ENCODE results near the gene ZNF536. TPM values are rescaled to one million over a fixed set of nuclear protein-coding genes. Genes with fewer than 3 reads are reported as not detected.

ZNF536 gene
- total and polyA plus RNA-seq, 10 of the 15 experiments (the other 5 are each of a cell fraction or from before 2014, with no cell fraction given), result not detected

- H3K9me3 ChIP-seq (replicated peaks; ENCODE audit: control insufficient read depth, insufficient read depth, low read length), result no peaks in the 10 kb centered on the region
- TF ChIP-seq CUX1 (IDR thresholded peaks at IDR 0.05; ENCODE audit: insufficient replicate concordance, low read depth, low read length), result no peak
- no peak for TF ChIP-seq MEF2B (IDR thresholded peaks at IDR 0.05; ENCODE audit: partially characterized antibody, poor library complexity, severe bottlenecking)
- TF ChIP-seq IRF4 (IDR thresholded peaks at IDR 0.05; ENCODE audit: low read depth, low read length), result no peak
- TF ChIP-seq ATF2 (IDR thresholded peaks at IDR 0.05; ENCODE audit: low read length), result no peak
- no peak for TF ChIP-seq ZNF592 (IDR thresholded peaks at IDR 0.05)
- no peak for TF ChIP-seq E2F8 (IDR thresholded peaks at IDR 0.05; ENCODE audit: low read depth, partially characterized antibody)
- no peak for TF ChIP-seq ZBTB33 (IDR thresholded peaks at IDR 0.05)
- no peak for TF ChIP-seq ZNF24 (IDR thresholded peaks at IDR 0.05)
Observed at GRCh38 chr19:30528919-30529318, 156.7 kb downstream of the ZNF536 start.

More at GRCh38 chr19:30528919-30529318, 156.7 kb downstream of the ZNF536 start:
- no peaks in the 10 kb centered on the region for H4K20me1 ChIP-seq (ENCODE audit: control insufficient read depth, insufficient read depth)
- ChIA-PET POLR2A (no interaction called here), SMC1A (ENCODE audit: uncharacterized antibody, unreplicated experiment) (no interaction called here), CTCF (no interaction called here), RAD21 (ENCODE audit: unreplicated experiment) (no interaction called here)
- no peaks in the 10 kb centered on the region for H3K36me3 ChIP-seq (ENCODE audit: control insufficient read depth in 2 of 2, insufficient read depth in 2 of 2, low read length in 1 of 2)
- no peak overlapping the region for H3K4me3 ChIP-seq
- in situ Hi-C loops (cut with MboI) (no loop called here), intact Hi-C loops (cut with micrococcal nuclease; ENCODE audit: unreplicated experiment) (no loop called here)
- no peak overlapping the region for H3K4me2 ChIP-seq (ENCODE audit: control insufficient read depth, insufficient read depth)
- ATAC-seq (no peak), DNase-seq (ENCODE audit: low read depth, low spot score) (no peak), FAIRE-seq (no peak)
- H3K4me1 ChIP-seq (ENCODE audit: control insufficient read depth, insufficient read depth, low read length), result no peaks in the 10 kb centered on the region
- no TSS peak for BruUV-seq (replicated peaks)
- no peak overlapping the region for H3K27ac ChIP-seq (ENCODE audit: control insufficient read depth, insufficient read depth)
- no peaks in the 10 kb centered on the region for H3K79me2 ChIP-seq (ENCODE audit: control insufficient read depth, insufficient read depth, low read length)
- WGBS (ENCODE audit: insufficient coverage, insufficient replicate concordance, low lambda C conversion rate, missing lambda C conversion rate), result 26% methylated on average over 8 of the region's 8 CpGs
- H3K27me3 ChIP-seq (replicated peaks in 1 of 2; ENCODE audit: control insufficient read depth in 2 of 2, insufficient read depth in 2 of 2, low read length in 1 of 2), result no peaks in the 10 kb centered on the region
- no peak overlapping the region for H3K9ac ChIP-seq (ENCODE audit: control insufficient read depth, insufficient read depth, low read length)
- no peak overlapping the region for H2AFZ ChIP-seq (ENCODE audit: control insufficient read depth, low read depth, low read length)
